ENCODE measurements around the gene TROAP. TPM values are rescaled to one million over a fixed set of nuclear protein-coding genes. Genes with fewer than 3 reads are reported as not detected.

The TROAP gene
- total and polyA plus RNA-seq, 2 donors = 0.48 to 10.4 TPM

GRCh38 chr12:49348781-49349180 is 25.7 kb downstream of the TROAP start:
- H3K27ac ChIP-seq (ENCODE audit: low read depth) = no peak overlapping the region
- no peak for DNase-seq (ENCODE audit: extremely low spot score)
- no peak overlapping the region for H3K4me3 ChIP-seq (ENCODE audit: low read depth, low read length)
- no peaks in the 10 kb centered on the region for H3K36me3 ChIP-seq (ENCODE audit: insufficient read depth)
- 98% methylated on average over 5 of the region's 5 CpGs for WGBS
- peaks cover 6% of the 10 kb centered on the region for H3K4me1 ChIP-seq (ENCODE audit: insufficient read depth)

GRCh38 chr12:49349266-49349665 is 26.2 kb downstream of the TROAP start:
- WGBS = 95% methylated on average over 11 of the region's 11 CpGs
- H3K27ac ChIP-seq (ENCODE audit: low read depth) = no peak overlapping the region
- no peak overlapping the region for H3K4me3 ChIP-seq (ENCODE audit: low read depth, low read length)
- peaks cover 6% of the 10 kb centered on the region for H3K4me1 ChIP-seq (ENCODE audit: insufficient read depth)
- H3K36me3 ChIP-seq (ENCODE audit: insufficient read depth) = no peaks in the 10 kb centered on the region
- DNase-seq (ENCODE audit: extremely low spot score) = no peak

- 84% methylated on average over 2 of the region's 2 CpGs for WGBS
- no peak for DNase-seq (ENCODE audit: extremely low spot score)
- Histone ChIP-seq H3K36me3 (ENCODE audit: insufficient read depth) (no peaks in the 10 kb centered on the region), H3K4me1 (ENCODE audit: insufficient read depth) (no peaks in the 10 kb centered on the region), H3K4me3 (ENCODE audit: low read depth, low read length) (no peak overlapping the region), H3K27ac (ENCODE audit: low read depth) (no peak overlapping the region)
Measured at GRCh38 chr12:49352351-49352750, 29.3 kb downstream of the TROAP start.

GRCh38 chr12:49355913-49356312 is 32.9 kb downstream of the TROAP start:
- Histone ChIP-seq H3K4me3 (ENCODE audit: low read depth, low read length) (no peak overlapping the region), H3K27ac (ENCODE audit: low read depth) (no peak overlapping the region), H3K36me3 (ENCODE audit: insufficient read depth) (no peaks in the 10 kb centered on the region), H3K4me1 (ENCODE audit: insufficient read depth) (no peaks in the 10 kb centered on the region)
- DNase-seq (ENCODE audit: extremely low spot score) = no peak
- WGBS = 94% methylated on average over 10 of the region's 10 CpGs

GRCh38 chr12:49357103-49357678 is 34.1 kb downstream of the TROAP start:
- DNase-seq (ENCODE audit: extremely low spot score) = no peak
- H3K4me1 ChIP-seq (ENCODE audit: insufficient read depth) = no peaks in the 10 kb centered on the region
- H3K27ac ChIP-seq (ENCODE audit: low read depth) = no peak overlapping the region
- WGBS = 13% methylated on average over 3 of the region's 3 CpGs
- H3K4me3 ChIP-seq (ENCODE audit: low read depth, low read length) = no peak overlapping the region
- no peaks in the 10 kb centered on the region for H3K36me3 ChIP-seq (ENCODE audit: insufficient read depth)

GRCh38 chr12:49358483-49359141 is 35.6 kb downstream of the TROAP start:
- no peak for DNase-seq (ENCODE audit: extremely low spot score)
- Histone ChIP-seq H3K4me3 (ENCODE audit: low read depth, low read length) (no peak overlapping the region), H3K36me3 (ENCODE audit: insufficient read depth) (no peaks in the 10 kb centered on the region), H3K27ac (ENCODE audit: low read depth) (no peak overlapping the region), H3K4me1 (ENCODE audit: insufficient read depth) (no peaks in the 10 kb centered on the region)
- WGBS = 9% methylated on average over 7 of the region's 7 CpGs

GRCh38 chr12:49359671-49360070 is 36.6 kb downstream of the TROAP start:
- no peaks in the 10 kb centered on the region for H3K36me3 ChIP-seq (ENCODE audit: insufficient read depth)
- DNase-seq (ENCODE audit: extremely low spot score) = no peak
- no peak overlapping the region for H3K4me3 ChIP-seq (ENCODE audit: low read depth, low read length)
- no peaks in the 10 kb centered on the region for H3K4me1 ChIP-seq (ENCODE audit: insufficient read depth)
- WGBS = 73% methylated on average over 7 of the region's 7 CpGs
- H3K27ac ChIP-seq (ENCODE audit: low read depth) = no peak overlapping the region

- Histone ChIP-seq H3K36me3 (ENCODE audit: insufficient read depth) (no peaks in the 10 kb centered on the region), H3K4me3 (ENCODE audit: low read depth, low read length) (no peak overlapping the region), H3K4me1 (ENCODE audit: insufficient read depth) (no peaks in the 10 kb centered on the region), H3K27ac (ENCODE audit: low read depth) (no peak overlapping the region)
- DNase-seq (ENCODE audit: extremely low spot score) = no peak
- 95% methylated on average over 1 of the region's 1 CpG for WGBS
Measured at GRCh38 chr12:49362077-49362476, 39.0 kb downstream of the TROAP start.

GRCh38 chr12:49364989-49365388 is 41.9 kb downstream of the TROAP start:
- Histone ChIP-seq H3K27ac (ENCODE audit: low read depth) (no peak overlapping the region), H3K4me1 (ENCODE audit: insufficient read depth) (peaks cover 2% of the 10 kb centered on the region), H3K36me3 (ENCODE audit: insufficient read depth) (no peaks in the 10 kb centered on the region), H3K4me3 (ENCODE audit: low read depth, low read length) (no peak overlapping the region)
- no peak for DNase-seq (ENCODE audit: extremely low spot score)
- WGBS = 93% methylated on average over 1 of the region's 1 CpG

GRCh38 chr12:49365542-49365941 is 42.5 kb downstream of the TROAP start:
- no peak for DNase-seq (ENCODE audit: extremely low spot score)
- H3K4me1 ChIP-seq (ENCODE audit: insufficient read depth) = peaks cover 2% of the 10 kb centered on the region
- no peak overlapping the region for H3K27ac ChIP-seq (ENCODE audit: low read depth)
- no peaks in the 10 kb centered on the region for H3K36me3 ChIP-seq (ENCODE audit: insufficient read depth)
- H3K4me3 ChIP-seq (ENCODE audit: low read depth, low read length) = no peak overlapping the region
- 72% methylated on average over 5 of the region's 5 CpGs for WGBS

GRCh38 chr12:49366096-49366651 is 43.1 kb downstream of the TROAP start:
- Histone ChIP-seq H3K36me3 (ENCODE audit: insufficient read depth) (no peaks in the 10 kb centered on the region), H3K4me1 (ENCODE audit: insufficient read depth) (peaks cover 2% of the 10 kb centered on the region), H3K4me3 (ENCODE audit: low read depth, low read length) (peak overlapping the region; percentile 71), H3K27ac (ENCODE audit: low read depth) (peak overlapping the region; percentile 87)
- DNase-seq (ENCODE audit: extremely low spot score) = no peak
- WGBS = 9% methylated on average over 38 of the region's 38 CpGs

- under 1% methylated on average over 97 of the region's 97 CpGs for WGBS
- Histone ChIP-seq H3K4me1 (ENCODE audit: insufficient read depth) (peaks cover 2% of the 10 kb centered on the region), H3K4me3 (ENCODE audit: low read depth, low read length) (peak overlapping the region; percentile 71), H3K36me3 (ENCODE audit: insufficient read depth) (no peaks in the 10 kb centered on the region), H3K27ac (ENCODE audit: low read depth) (peak overlapping the region; percentile 87)
- DNase-seq (ENCODE audit: extremely low spot score) = peak; percentile 81
Measured at GRCh38 chr12:49366652-49367380, 43.8 kb downstream of the TROAP start.

GRCh38 chr12:49367381-49368239 is 44.6 kb downstream of the TROAP start, which contains the start of gene SPATS2:
Gene SPATS2 (plus strand): TSS chr12:49367462. CDS start chr12:49461013, 93,551 bp downstream.
- Histone ChIP-seq H3K27ac (ENCODE audit: low read depth) (peak within 1 kb of the TSS; percentile 87), H3K4me1 (ENCODE audit: insufficient read depth) (peaks cover 2% of the 10 kb centered on the region), H3K4me3 (ENCODE audit: low read depth, low read length) (peak within 1 kb of the TSS; percentile 71), H3K36me3 (ENCODE audit: insufficient read depth) (no peaks in the 10 kb centered on the region)
- under 1% methylated on average over 52 of the region's 52 CpGs for WGBS
- no peak for DNase-seq (ENCODE audit: extremely low spot score)
